Naive thymus-derived CD4-positive, alpha-beta T cell (primary cell): Measurements from ENCODE around the gene ZNF480. TPM values are rescaled to one million over a fixed set of nuclear protein-coding genes. Genes with fewer than 3 reads are reported as not detected.
"Not testable (repeated sequence)": the region's sequence is repeated elsewhere in the genome, so short reads cannot be mapped to it uniquely, and the experiment has no call there.

Experiments
- ATAC-seq: fragments of 150-1000 bp; cut with Tn5 transposase; 2 replicates; pipeline ENCODE4 v1.10.0; 2021; ENCODE audit warnings: mild to moderate bottlenecking, moderate library complexity
- CTCF ChIA-PET: fragments of 350-600 bp; sonication (Branson Sonifier 250); formaldehyde crosslinking; loops from one replicate; lab custom pipeline; 2021; ENCODE audit warnings: antibody characterized with exemption; lab: Charles Lee
- POLR2A ChIA-PET: fragments of 350-600 bp; sonication (Branson Sonifier 250); formaldehyde crosslinking; loops from one replicate; lab custom pipeline; 2021; ENCODE audit warnings: antibody characterized with exemption, inconsistent platforms; lab: Charles Lee
- DNase-seq, 9 donors: peaks; one replicate each; pipeline versions ENCODE4 v3.0.0 to v3.0.0-alpha.2; 2020 to 2022; ENCODE audit warnings: mixed read lengths in 1 of 9
- H3K27ac ChIP-seq: one replicate; pipeline ENCODE4 v1.7.0; 2013; ENCODE audit warnings: mild to moderate bottlenecking, low read depth, low read length, moderate library complexity
- H3K27me3 ChIP-seq, 2 donors: one replicate each; pipeline ENCODE4 v1.7.0; 2013; ENCODE audit warnings: low read length in 2 of 2, mild to moderate bottlenecking in 2 of 2, moderate library complexity in 2 of 2; ENCODE audit not compliant: control insufficient read depth in 2 of 2, insufficient read depth in 2 of 2
- H3K36me3 ChIP-seq, 3 experiments: 1 replicate in 2 of 3; 2 replicates in 1 of 3; pipeline ENCODE4 v1.7.0; 2013; ENCODE audit warnings: low read length in 3 of 3, mild to moderate bottlenecking in 3 of 3, moderate library complexity in 1 of 3; ENCODE audit not compliant: insufficient read depth in 3 of 3, control insufficient read depth in 2 of 3
- H3K4me1 ChIP-seq, 2 donors: one replicate each; pipeline ENCODE4 v1.7.0; 2013; ENCODE audit warnings: low read length in 2 of 2, mild to moderate bottlenecking in 2 of 2, moderate library complexity in 1 of 2; ENCODE audit not compliant: control insufficient read depth in 2 of 2, insufficient read depth in 2 of 2
- H3K4me3 ChIP-seq: 2 replicates; pipeline ENCODE4 v1.7.0; 2013; ENCODE audit warnings: mild to moderate bottlenecking, low read length
- H3K9me3 ChIP-seq, 3 experiments: 1 replicate in 2 of 3; 2 replicates in 1 of 3; pipeline ENCODE4 v1.7.0; 2013; ENCODE audit warnings: low read length in 3 of 3; ENCODE audit not compliant: control insufficient read depth in 2 of 3
- H3K27ac Mint-ChIP-seq, 9 donors: one replicate each; pipeline ENCODE4 v1.8.0; 2020 to 2022; ENCODE audit warnings: mixed read lengths in 9 of 9, mild to moderate bottlenecking in 8 of 9, moderate library complexity in 5 of 9, inconsistent platforms in 2 of 9
- H3K27me3 Mint-ChIP-seq, 5 donors: one replicate each; pipeline ENCODE4 v1.8.0; 2021 to 2022; ENCODE audit warnings: mixed read lengths in 5 of 5, mild to moderate bottlenecking in 1 of 5
- H3K36me3 Mint-ChIP-seq, 5 donors: one replicate each; pipeline ENCODE4 v1.8.0; 2020 to 2022; ENCODE audit warnings: mixed read lengths in 5 of 5, mild to moderate bottlenecking in 3 of 5, inconsistent platforms in 1 of 5
- H3K4me1 Mint-ChIP-seq, 7 donors: one replicate each; pipeline ENCODE4 v1.8.0; 2020 to 2022; ENCODE audit warnings: mixed read lengths in 7 of 7, mild to moderate bottlenecking in 3 of 7, inconsistent platforms in 1 of 7
- H3K4me3 Mint-ChIP-seq, 10 donors: one replicate each; pipeline ENCODE4 v1.8.0; 2020 to 2022; ENCODE audit warnings: mild to moderate bottlenecking in 10 of 10, mixed read lengths in 10 of 10, moderate library complexity in 6 of 10, inconsistent platforms in 2 of 10
- H3K9me3 Mint-ChIP-seq, 11 donors: one replicate each; pipeline ENCODE4 v1.8.0; 2020 to 2022; ENCODE audit warnings: mixed read lengths in 11 of 11, mild to moderate bottlenecking in 4 of 11, inconsistent platforms in 1 of 11, moderate library complexity in 1 of 11
- intact Hi-C, 2 donors: fragments of 100-400 bp; cut with micrococcal nuclease; formaldehyde crosslinking; loops; one replicate each; pipeline ENCODE4 v1.15.1; 2023
- polyA plus RNA-seq, 2 donors: library from polyadenylated mRNA; unstranded; fragments of 300-500 nt; fragmentation: Illumina TruSeq; gene quantifications; one replicate each; pipeline ENCODE4 v1.2.3, GENCODE V29; 2021
- total RNA-seq, 6 experiments: library from RNA in 5 of 6; stranded (reverse) in 5 of 6; gene quantifications; 1 replicate in 5 of 6; 2 replicates in 1 of 6; pipeline ENCODE4 v1.2.3 and lab custom pipeline; 2021 to 2026

The ZNF480 gene
- total RNA-seq, result 10 to 100 TPM in 4 of 5 experiments, 1 to 10 TPM in 1; 8.5 to 28.9 (median 13.3) TPM
- polyA plus RNA-seq, result 10 to 100 TPM; 20.8 to 29.0 TPM
- total RNA-seq (lab: John Stamatoyannopoulos, UW), result 24.6 reads per million, percentile 55 among the genes with 10 or more reads in this experiment

DNA sequence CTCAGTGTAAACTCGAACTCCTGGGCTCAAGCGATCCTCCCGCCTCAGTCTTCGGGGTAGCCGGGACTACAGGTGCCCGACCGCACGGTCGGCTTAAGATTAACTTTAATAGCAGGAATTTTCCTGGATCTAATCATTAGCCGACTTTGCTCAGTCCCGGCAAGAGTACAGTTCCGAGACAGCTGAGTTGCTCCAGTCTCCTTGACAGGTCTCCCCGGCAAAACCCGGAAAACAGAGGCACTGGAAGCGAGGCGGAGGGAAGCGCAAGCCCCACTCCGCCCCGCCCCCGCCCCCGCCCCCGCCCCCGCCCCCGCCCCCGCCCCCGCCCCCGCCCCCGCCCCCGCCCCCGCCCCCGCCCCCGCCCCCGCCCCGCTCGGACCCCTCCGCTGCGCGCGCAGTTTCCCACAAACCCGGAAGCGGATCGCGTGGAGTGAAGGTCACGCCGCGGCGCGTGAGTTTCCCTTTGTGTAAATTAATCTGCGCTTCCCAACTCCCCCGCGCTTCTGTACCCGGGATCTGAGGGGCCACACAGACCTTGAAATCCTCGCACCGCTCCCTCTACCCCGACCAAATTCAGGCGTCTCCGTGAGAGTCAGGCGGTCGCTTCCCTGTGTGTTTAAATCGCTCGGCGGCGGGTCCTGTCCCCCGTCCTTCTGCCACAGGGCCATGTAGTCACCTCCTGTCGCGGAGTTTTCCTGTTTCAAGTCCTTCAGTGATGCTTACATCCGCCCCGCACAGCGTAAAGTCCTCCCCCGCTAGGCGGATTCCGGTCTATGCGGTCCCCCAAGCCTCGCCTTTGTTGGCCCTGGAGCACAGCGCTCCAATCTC, at the start of gene ZNF480:
Gene ZNF480 (plus strand): TSS at position 397 of the 828 bp plus-strand sequence. CDS start 3,244 bp downstream, outside the sequence.
- H3K27ac Mint-ChIP-seq, result peak within 1 kb of the TSS; percentile 95 to 99 (median 98)

DNA sequence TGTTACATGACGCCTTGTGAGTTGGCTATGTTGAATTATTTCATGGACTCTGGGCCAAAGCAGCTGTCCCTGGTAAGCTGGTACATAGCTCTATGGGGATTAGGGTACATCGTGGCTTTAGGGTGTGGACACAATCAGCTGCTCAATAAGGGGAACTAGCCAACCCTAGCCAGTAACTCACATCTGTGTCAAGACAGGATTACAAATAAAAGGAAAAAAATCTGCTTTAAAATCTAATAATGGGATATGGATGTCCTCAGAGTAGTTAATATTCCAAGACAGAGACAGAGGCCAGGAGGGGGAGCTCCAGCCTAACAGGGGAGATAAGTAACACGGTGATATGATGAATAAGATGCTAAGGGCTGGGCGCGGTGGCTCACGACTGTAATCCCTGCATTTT, 48.7 kb upstream of the ZNF480 start:
- peaks cover 0 to 10% (median 3%) of the 10 kb centered on the region in 5 donors for H3K36me3 Mint-ChIP-seq
- H3K9me3 ChIP-seq, result no peaks in the 10 kb centered on the region
- H3K27ac ChIP-seq, result no peak overlapping the region
- ATAC-seq (peak; percentile 78), DNase-seq (peak; percentile 25 to 62 (median 54))
- no peaks in the 10 kb centered on the region for H3K4me1 ChIP-seq
- H3K36me3 ChIP-seq, result no peaks in the 10 kb centered on the region
- CTCF ChIA-PET, result interaction anchor here (0.6 to 1.3 kb wide), 10 partner anchors 59 to 748 kb away, joined by 3 to 10 read pairs (median 3); partner anchors contain the start of gene ZNF616
- POLR2A ChIA-PET, result no interaction called here
- no peaks in the 10 kb centered on the region for H3K27me3 ChIP-seq
- intact Hi-C loops, result loop anchor here in 1 of 2 donors (1.0 kb wide), 1 partner anchor 353 kb away; no protein-coding TSS in a partner anchor
- peaks cover 0 to 3% (median 0%) of the 10 kb centered on the region in 7 donors for H3K4me1 Mint-ChIP-seq
- H3K4me3 Mint-ChIP-seq, result no peak overlapping the region
- no peak overlapping the region for H3K27ac Mint-ChIP-seq
- peaks cover 0 to 12% (median 0%) of the 10 kb centered on the region in 11 donors for H3K9me3 Mint-ChIP-seq
- no peaks in the 10 kb centered on the region for H3K27me3 Mint-ChIP-seq
- no peak overlapping the region for H3K4me3 ChIP-seq

More for the DNA sequence above, at the start of gene ZNF480:
- peak; percentile 89 for ATAC-seq
- ChIA-PET POLR2A (interaction anchor here (0.6 to 1.5 kb wide), 4 partner anchors 9 to 698 kb away, joined by 3 read pairs; no protein-coding TSS in a partner anchor), CTCF (interaction anchor here (0.6 kb wide), 1 partner anchor 701 kb away, joined by 4 read pairs; no protein-coding TSS in a partner anchor)
- H3K4me3 Mint-ChIP-seq, result peak within 1 kb of the TSS; percentile 89 to 99 (median 98)
- peaks cover 10 to 30% (median 17%) of the 10 kb centered on the region in 3 experiments for H3K36me3 ChIP-seq
- H3K27me3 ChIP-seq, result no peaks in the 10 kb centered on the region
- intact Hi-C loops, result loop anchor here (1.0 to 10.0 kb wide), 15 partner anchors 28 to 1036 kb away; partner anchors contain the start of genes ZNF528 (in 2 of the 2), ZNF766 (in 2 of the 2), ZNF610 (in 1 of the 2) and ZNF614 (in 1 of the 2)
- H3K9me3 ChIP-seq, result peaks cover 0 to 59% (median 2%) of the 10 kb centered on the region in 3 experiments
- H3K27ac ChIP-seq, result peak within 1 kb of the TSS; percentile 97
- H3K4me1 ChIP-seq, result peaks cover 4 to 5% of the 10 kb centered on the region in 2 donors
- peaks cover 0 to 3% (median 0%) of the 10 kb centered on the region in 5 donors for H3K27me3 Mint-ChIP-seq
- H3K4me1 Mint-ChIP-seq, result peaks cover 15 to 32% (median 19%) of the 10 kb centered on the region in 7 donors
- DNase-seq, result peak; percentile 67 to 91 (median 87)
- H3K4me3 ChIP-seq, result peak within 1 kb of the TSS; percentile 85
- peaks cover 38 to 75% (median 62%) of the 10 kb centered on the region in 5 donors for H3K36me3 Mint-ChIP-seq
- H3K9me3 Mint-ChIP-seq, result peaks cover 15 to 91% (median 57%) of the 10 kb centered on the region in 11 donors

GRCh38 chr19:52258426-52258825, 38.5 kb upstream of the ZNF480 start:
- H3K27me3 ChIP-seq, result no peaks in the 10 kb centered on the region
- no peak for DNase-seq
- no peak for ATAC-seq
- H3K36me3 ChIP-seq, result no peaks in the 10 kb centered on the region
- Mint-ChIP-seq H3K4me1 (peaks cover 0 to 1% (median 0%) of the 10 kb centered on the region in 7 donors), H3K4me3 (no peak overlapping the region), H3K27me3 (peaks cover 0 to 18% (median 13%) of the 10 kb centered on the region in 5 donors), H3K9me3 (peaks cover 0 to 64% (median 11%) of the 10 kb centered on the region in 11 donors), H3K36me3 (peaks cover 2 to 16% (median 7%) of the 10 kb centered on the region in 5 donors), H3K27ac (no peak overlapping the region)
- no peaks in the 10 kb centered on the region for H3K9me3 ChIP-seq
- no peak overlapping the region for H3K27ac ChIP-seq
- POLR2A ChIA-PET, result no interaction called here
- intact Hi-C loops, result no loop called here
- H3K4me3 ChIP-seq, result no peak overlapping the region
- CTCF ChIA-PET, result interaction anchor here (0.8 kb wide), 1 partner anchor 477 kb away, joined by 3 read pairs; no protein-coding TSS in a partner anchor
- no peaks in the 10 kb centered on the region for H3K4me1 ChIP-seq

- intact Hi-C loops, result loop anchor here in 1 of 2 donors (10.0 kb wide), 1 partner anchor 699 kb away; the partner anchor contains the start of gene ZNF816
- H3K4me3 Mint-ChIP-seq, H3K27ac ChIP-seq, H3K4me3 ChIP-seq, ATAC-seq, H3K36me3 ChIP-seq, H3K27ac Mint-ChIP-seq, H3K9me3 ChIP-seq, H3K27me3 ChIP-seq, CTCF ChIA-PET, H3K4me1 ChIP-seq, DNase-seq: not testable (repeated sequence)
- H3K36me3 Mint-ChIP-seq, result peaks cover 7 to 17% (median 10%) of the 10 kb centered on the region in 5 donors
- H3K9me3 Mint-ChIP-seq, result peaks cover 0 to 42% (median 4%) of the 10 kb centered on the region in 11 donors
- peaks cover 6 to 19% (median 12%) of the 10 kb centered on the region in 7 donors for H3K4me1 Mint-ChIP-seq
- POLR2A ChIA-PET, result interaction anchor here (1.0 kb wide), 2 partner anchors 14 to 28 kb away, joined by 3 read pairs; no protein-coding TSS in a partner anchor
- peaks cover 0 to 18% (median 8%) of the 10 kb centered on the region in 5 donors for H3K27me3 Mint-ChIP-seq
These were observed 31.4 kb upstream of the ZNF480 start for GRCh38 chr19:52265556-52265955.

DNA sequence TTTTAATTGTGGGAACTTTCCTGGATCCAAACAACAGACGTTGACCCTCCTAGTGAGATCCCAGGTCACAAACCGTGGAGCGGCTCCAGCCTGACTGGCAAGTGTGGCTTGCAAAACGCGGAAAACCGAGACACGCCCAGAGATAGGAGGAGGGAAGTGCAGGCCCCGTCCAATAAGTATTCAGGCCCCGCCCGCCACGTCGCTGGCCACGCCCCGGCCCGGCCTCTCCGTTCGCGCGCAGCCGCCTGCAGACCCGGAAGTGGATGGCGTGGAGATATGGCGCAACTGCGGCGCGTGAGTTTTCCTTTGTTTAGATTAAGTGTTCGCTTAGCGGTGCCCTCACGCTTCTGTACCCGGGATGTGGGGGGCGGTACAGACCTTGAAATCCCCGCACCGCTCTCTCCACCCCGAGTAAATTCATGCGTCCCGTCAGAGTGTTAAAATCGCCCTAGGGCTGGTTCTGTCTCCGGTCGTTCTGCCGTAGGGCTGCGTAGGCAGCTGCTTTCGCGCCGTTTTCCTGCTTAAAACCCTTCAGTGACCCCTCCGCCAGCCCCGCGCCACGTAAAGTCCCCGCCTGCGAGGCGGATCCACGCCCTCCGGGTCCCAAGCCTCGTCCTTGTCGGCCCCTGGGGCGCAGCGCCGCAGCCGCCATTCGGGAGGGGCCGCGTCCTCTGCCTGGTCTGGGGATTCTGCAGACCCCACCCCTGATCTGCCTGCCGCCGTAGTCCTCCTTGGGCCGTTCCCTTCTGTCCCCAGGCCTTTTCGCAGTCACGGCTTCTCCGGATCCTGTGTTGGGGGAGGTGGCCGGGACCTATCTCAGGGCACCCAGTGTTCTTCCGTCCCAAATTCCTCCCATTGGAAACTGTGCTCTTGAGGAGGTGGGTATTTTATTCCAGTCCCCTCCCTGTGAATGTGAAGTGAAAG, 27.4 kb upstream of the ZNF480 start, which contains the start of gene ZNF766:
Gene ZNF766 (plus strand): TSS at position 250 of the 924 bp plus-strand sequence. CDS start 27 bp downstream, at position 277.
- POLR2A ChIA-PET, result interaction anchor here (0.8 to 1.6 kb wide), 3 partner anchors 9 to 183 kb away, joined by 3 to 5 read pairs (median 3); partner anchors contain the start of gene ZNF578
- Mint-ChIP-seq H3K27me3 (no peaks in the 10 kb centered on the region), H3K4me3 (peak within 1 kb of the TSS; percentile 94 to 100 (median 96)), H3K9me3 (peaks cover 7 to 55% (median 32%) of the 10 kb centered on the region in 11 donors), H3K36me3 (peaks cover 28 to 45% (median 44%) of the 10 kb centered on the region in 5 donors), H3K27ac (peak within 1 kb of the TSS; percentile 87 to 97 (median 95)), H3K4me1 (peaks cover 20 to 53% (median 45%) of the 10 kb centered on the region in 7 donors)
- DNase-seq, result peak; percentile 94 to 97 (median 96)
- peak; percentile 100 for ATAC-seq
- Histone ChIP-seq H3K36me3 (peaks cover 0 to 40% (median 13%) of the 10 kb centered on the region in 3 experiments), H3K4me3 (peak within 1 kb of the TSS; percentile 94), H3K4me1 (peaks cover 15 to 16% of the 10 kb centered on the region in 2 donors), H3K27ac (peak within 1 kb of the TSS; percentile 93), H3K27me3 (no peaks in the 10 kb centered on the region), H3K9me3 (peaks cover 0 to 22% (median 9%) of the 10 kb centered on the region in 3 experiments)
- intact Hi-C loops, result loop anchor here (1.0 to 10.0 kb wide), 23 partner anchors 28 to 1064 kb away; partner anchors contain the start of genes ZNF480 (in 2 of the 2), ZNF616 (in 2 of the 2), PPP2R1A (in 1 of the 2) and ZNF160 (in 1 of the 2)
- CTCF ChIA-PET, result no interaction called here
